Peyer's patch (tissue), 4 donors: Measurements from ENCODE around the gene FHOD3.

Experiments used
- CTCF ChIP-seq, 6 experiments: fragments of 450-650 bp in 4 of 6; fragments of 200-600 bp in 2 of 6; sonication (generic) in 1 of 6; IDR thresholded peaks; one replicate each; pipeline ENCODE4 v1.5.1; 2017 to 2019; ENCODE audit warnings: antibody characterized with exemption in 6 of 6, mild to moderate bottlenecking in 3 of 6, moderate library complexity in 1 of 6
- POLR2A ChIP-seq, 2 donors: fragments of 450-650 bp; IDR thresholded peaks; one replicate each; pipeline ENCODE4 v1.5.1; 2017; ENCODE audit warnings: antibody characterized with exemption in 2 of 2, mild to moderate bottlenecking in 2 of 2, moderate library complexity in 2 of 2

- TF ChIP-seq CTCF (IDR thresholded peaks at IDR 0.05) (no peak), POLR2A (IDR thresholded peaks at IDR 0.05) (no peak)
These were observed 403.4 kb downstream of the FHOD3 start for GRCh38 chr18:36700955-36701354.
